ENCODE measurements around the gene TACC3.

Gene TACC3

GRCh38 chr4:1779588-1780382 lies 58.5 kb downstream of the TACC3 start:
- TF ChIP-seq CTCF (IDR thresholded peaks at IDR 0.05) (no peak), ZFX (IDR thresholded peaks at IDR 0.05; ENCODE audit: borderline replicate concordance) (no peak)
- no peak overlapping the region for H3K27ac ChIP-seq

GRCh38 chr4:1780435-1780834 lies 59.1 kb downstream of the TACC3 start:
- TF ChIP-seq ZFX (IDR thresholded peaks at IDR 0.05; ENCODE audit: borderline replicate concordance) (no peak), CTCF (IDR thresholded peaks at IDR 0.05) (no peak)
- H3K27ac ChIP-seq = no peak overlapping the region

GRCh38 chr4:1783015-1783414 lies 61.7 kb downstream of the TACC3 start:
- TF ChIP-seq CTCF (IDR thresholded peaks at IDR 0.05) = no peak
- TF ChIP-seq ZFX (IDR thresholded peaks at IDR 0.05; ENCODE audit: borderline replicate concordance) = no peak
- H3K27ac ChIP-seq = no peak overlapping the region

GRCh38 chr4:1783970-1784369 lies 62.6 kb downstream of the TACC3 start:
- TF ChIP-seq CTCF (IDR thresholded peaks at IDR 0.05) = no peak
- no peak for TF ChIP-seq ZFX (IDR thresholded peaks at IDR 0.05; ENCODE audit: borderline replicate concordance)
- no peak overlapping the region for H3K27ac ChIP-seq

GRCh38 chr4:1784395-1784788 lies 63.1 kb downstream of the TACC3 start:
- H3K27ac ChIP-seq = no peak overlapping the region
- TF ChIP-seq CTCF (IDR thresholded peaks at IDR 0.05) (no peak), ZFX (IDR thresholded peaks at IDR 0.05; ENCODE audit: borderline replicate concordance) (no peak)

- H3K27ac ChIP-seq = no peak overlapping the region
- TF ChIP-seq ZFX (IDR thresholded peaks at IDR 0.05; ENCODE audit: borderline replicate concordance) = no peak
Measured at GRCh38 chr4:1784789-1785591, 63.7 kb downstream of the TACC3 start.

- no peak for TF ChIP-seq CTCF (IDR thresholded peaks at IDR 0.05)
- TF ChIP-seq ZFX (IDR thresholded peaks at IDR 0.05; ENCODE audit: borderline replicate concordance) = no peak
- H3K27ac ChIP-seq = no peak overlapping the region
Measured at GRCh38 chr4:1785592-1785991, 64.3 kb downstream of the TACC3 start.

All from 22Rv1 (cell line).